ENCODE measurements around the gene GPRASP3. TPM values are rescaled to one million over a fixed set of nuclear protein-coding genes. Genes with fewer than 3 reads are reported as not detected.

GPRASP3 gene
- total and polyA plus RNA-seq, 4 donors, result 0.87 to 12.9 (median 2.1) TPM

GRCh38 chrX:102767287-102767686 lies 46.7 kb downstream of the GPRASP3 start:
- 75 to 79% methylated on average over 1 of the region's 1 CpG for WGBS, 2 donors
- TF ChIP-seq CTCF (IDR thresholded peaks at IDR 0.05; ENCODE audit: control extremely low read depth, extremely low read depth), result no peak
- no peaks in the 10 kb centered on the region for H3K36me3 ChIP-seq (ENCODE audit: control insufficient read depth in 4 of 4, insufficient read depth in 4 of 4, low read length in 4 of 4)
- H3K27ac ChIP-seq (ENCODE audit: low read depth in 1 of 2, low read length in 1 of 2), result no peak overlapping the region
- peaks cover 0 to 10% (median 0%) of the 10 kb centered on the region in 3 donors for H3K27me3 ChIP-seq (ENCODE audit: control insufficient read depth in 3 of 3, insufficient read depth in 3 of 3, low read length in 2 of 3)
- H3K9ac ChIP-seq (ENCODE audit: insufficient read depth in 1 of 2, low read length in 2 of 2), result no peak overlapping the region
- no peak for ATAC-seq (ENCODE audit: insufficient read depth, low FRiP score)
- H3K9me3 ChIP-seq (ENCODE audit: control insufficient read depth in 4 of 4, insufficient read depth in 3 of 4, low read length in 3 of 4), result no peaks in the 10 kb centered on the region
- no peak for DNase-seq
- H3K4me3 ChIP-seq, result no peak overlapping the region
- peaks cover 0 to 7% (median 0%) of the 10 kb centered on the region in 5 donors for H3K4me1 ChIP-seq (ENCODE audit: control insufficient read depth in 5 of 5, insufficient read depth in 5 of 5, low read length in 5 of 5)

- H3K9ac ChIP-seq (ENCODE audit: insufficient read depth in 1 of 2, low read length in 2 of 2), result peak overlapping the region; percentile 88 to 96
- peak overlapping the region; percentile 48 for H3K4me3 ChIP-seq
- no peak for TF ChIP-seq CTCF (IDR thresholded peaks at IDR 0.05; ENCODE audit: control extremely low read depth, extremely low read depth)
- peaks cover 0 to 10% (median 0%) of the 10 kb centered on the region in 3 donors for H3K27me3 ChIP-seq (ENCODE audit: control insufficient read depth in 3 of 3, insufficient read depth in 3 of 3, low read length in 2 of 3)
- DNase-seq (peak; percentile 90 to 94 (median 93)), ATAC-seq (ENCODE audit: insufficient read depth, low FRiP score) (peak; percentile 80)
- no peaks in the 10 kb centered on the region for H3K9me3 ChIP-seq (ENCODE audit: control insufficient read depth in 4 of 4, insufficient read depth in 3 of 4, low read length in 3 of 4)
- H3K27ac ChIP-seq (ENCODE audit: low read depth in 1 of 2, low read length in 1 of 2), result peak overlapping the region in 1 of 2 donors; percentile 70
- WGBS, 2 donors, result 2 to 22% methylated on average over 21 to 22 of the region's 22 CpGs
- peaks cover 0 to 7% (median 0%) of the 10 kb centered on the region in 5 donors for H3K4me1 ChIP-seq (ENCODE audit: control insufficient read depth in 5 of 5, insufficient read depth in 5 of 5, low read length in 5 of 5)
- no peaks in the 10 kb centered on the region for H3K36me3 ChIP-seq (ENCODE audit: control insufficient read depth in 4 of 4, insufficient read depth in 4 of 4, low read length in 4 of 4)
Observed at GRCh38 chrX:102768987-102769761, 48.6 kb downstream of the GPRASP3 start.

Small RNAs within 50 kb of the gene (small RNA-seq; reads per million reads assigned to genes)
- gene RNU6-589P (ENCODE audit: low replicate concordance), result not detected

Other genes starting within 250 kb of the GPRASP3 start
- 1 to 10 TPM; 1.0 to 1.7 TPM for gene TCP11X2, start 248.9 kb upstream of the GPRASP3 start, total RNA-seq
- under 1 TPM; 0.12 to 0.17 TPM for gene TCP11X2, start 248.9 kb upstream of the GPRASP3 start, polyA plus RNA-seq
- 1 to 10 TPM; 2.8 to 6.4 TPM for gene TMSB15A, start 204.0 kb upstream of the GPRASP3 start, total RNA-seq
- 1 to 10 TPM; 1.1 to 1.5 TPM for gene TMSB15A, start 204.0 kb upstream of the GPRASP3 start, polyA plus RNA-seq
- 10 to 100 TPM; 12.2 to 35.7 TPM for gene ARMCX5, start 121.2 kb upstream of the GPRASP3 start, total RNA-seq
- 10 to 100 TPM in 1 of 2 donors, 1 to 10 TPM in 1; 6.5 to 11.3 TPM for gene ARMCX5, start 121.2 kb upstream of the GPRASP3 start, polyA plus RNA-seq
- 10 to 100 TPM in 1 of 2 donors, 1 to 10 TPM in 1; 3.1 to 18.1 TPM for gene GPRASP1, start 69.3 kb upstream of the GPRASP3 start, total RNA-seq
- gene GPRASP1, start 69.3 kb upstream of the GPRASP3 start, polyA plus RNA-seq, result 1 to 10 TPM in 1 of 2 donors, under 1 TPM in 1; 0.74 to 2.4 TPM
- gene GPRASP2, start 8.3 kb upstream of the GPRASP3 start, total RNA-seq, result 10 to 100 TPM in 1 of 2 donors, 1 to 10 TPM in 1; 6.0 to 23.9 TPM
- 1 to 10 TPM; 2.4 to 2.8 TPM for gene GPRASP2, start 8.3 kb upstream of the GPRASP3 start, polyA plus RNA-seq
- 1 to 10 TPM; 1.4 to 2.4 TPM for gene RAB40AL, start 216.5 kb downstream of the GPRASP3 start, total RNA-seq
- under 1 TPM; 0.05 to 0.20 TPM for gene RAB40AL, start 216.5 kb downstream of the GPRASP3 start, polyA plus RNA-seq

All from lung (tissue), 13 donors.